Raji (cell line): ENCODE results near the gene COX6B1.

ENCODE experiments used
- POLR2A ChIP-seq: IDR thresholded peaks from 2 replicates; pipeline ENCODE4 v1.6.1; 2011; ENCODE audit warnings: low read depth, low read length, control low read depth; ENCODE audit not compliant: insufficient read depth

The COX6B1 gene

GRCh38 chr19:35645680-35646511, 2.2 kb upstream of the COX6B1 start:
- no peak for TF ChIP-seq POLR2A

GRCh38 chr19:35650581-35650980, 2.5 kb downstream of the COX6B1 start:
- TF ChIP-seq POLR2A, result no peak

GRCh38 chr19:35655600-35655999, 7.5 kb downstream of the COX6B1 start:
- no peak for TF ChIP-seq POLR2A

GRCh38 chr19:35656700-35657099, 8.6 kb downstream of the COX6B1 start:
- TF ChIP-seq POLR2A, result no peak

GRCh38 chr19:35657904-35658700, 10.0 kb downstream of the COX6B1 start:
- no peak for TF ChIP-seq POLR2A

- TF ChIP-seq POLR2A, result no peak
These were observed 13.8 kb downstream of the COX6B1 start for GRCh38 chr19:35661995-35662340.

- TF ChIP-seq POLR2A, result no peak
These were observed 15.9 kb downstream of the COX6B1 start for GRCh38 chr19:35663981-35664380.

GRCh38 chr19:35665157-35665556, 17.0 kb downstream of the COX6B1 start:
- no peak for TF ChIP-seq POLR2A

GRCh38 chr19:35665604-35666003, 17.5 kb downstream of the COX6B1 start:
- TF ChIP-seq POLR2A, result no peak

GRCh38 chr19:35666251-35666913, 18.3 kb downstream of the COX6B1 start, which contains the start of gene UPK1A:
TSS of gene UPK1A (plus strand) at chr19:35666517. CDS start at chr19:35666813, 296 bp downstream.
- no peak for TF ChIP-seq POLR2A

- TF ChIP-seq POLR2A, result no peak
These were observed 21.4 kb downstream of the COX6B1 start for GRCh38 chr19:35669566-35669965.

GRCh38 chr19:35669974-35670373, 21.9 kb downstream of the COX6B1 start:
- TF ChIP-seq POLR2A, result no peak

GRCh38 chr19:35670686-35671085, 22.6 kb downstream of the COX6B1 start:
- no peak for TF ChIP-seq POLR2A

GRCh38 chr19:35671818-35672217, 23.7 kb downstream of the COX6B1 start:
- TF ChIP-seq POLR2A, result no peak

GRCh38 chr19:35673121-35673804, 25.1 kb downstream of the COX6B1 start:
- TF ChIP-seq POLR2A, result no peak

GRCh38 chr19:35675589-35676140, 27.5 kb downstream of the COX6B1 start:
- TF ChIP-seq POLR2A, result no peak
